GM19328 (cell line): ENCODE data around the gene SFMBT1.
"Not testable (repeated sequence)": the region's sequence is repeated elsewhere in the genome, so short reads cannot be mapped to it uniquely, and the experiment has no call there.

Experiments used
- ATAC-seq: cut with Tn5 transposase; IDR thresholded peaks from one replicate; pipeline ENCODE4 v1.9.1; 2021; ENCODE audit warnings: mild to moderate bottlenecking, moderate library complexity; ENCODE audit not compliant: unreplicated experiment

The SFMBT1 gene

GRCh38 chr3:53073553-53074365, 27.9 kb upstream of the SFMBT1 start:
- no peak for ATAC-seq

- ATAC-seq = peak; percentile 79
These were observed 27.0 kb upstream of the SFMBT1 start for GRCh38 chr3:53072653-53073552.

DNA sequence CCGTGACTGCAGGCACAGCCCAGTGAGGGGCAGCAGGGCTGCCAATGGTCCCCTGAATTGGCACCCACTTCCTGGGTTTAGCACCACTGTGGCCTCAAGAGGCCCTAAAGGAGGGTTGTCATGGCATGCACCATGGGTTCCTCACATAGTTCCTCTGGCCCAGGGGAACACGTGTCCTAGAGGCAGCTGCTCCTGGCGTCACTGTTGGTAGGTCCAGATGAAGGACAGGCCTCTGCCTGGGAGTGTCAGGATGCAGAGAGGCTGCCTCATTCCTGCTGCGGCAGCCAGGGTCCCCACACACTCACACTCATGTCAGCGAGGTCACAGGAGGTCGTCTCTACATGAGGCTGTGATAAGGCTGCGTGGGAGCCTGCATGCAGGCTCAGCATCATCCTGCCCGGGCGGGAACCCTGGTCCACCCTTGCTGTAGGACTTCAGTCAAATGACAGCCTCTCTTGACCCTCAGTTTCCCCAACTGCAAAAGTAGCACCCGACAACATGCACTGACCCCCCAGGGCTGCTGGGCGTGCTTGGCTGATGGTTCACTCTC, 26.1 kb upstream of the SFMBT1 start:
- ATAC-seq = no peak

DNA sequence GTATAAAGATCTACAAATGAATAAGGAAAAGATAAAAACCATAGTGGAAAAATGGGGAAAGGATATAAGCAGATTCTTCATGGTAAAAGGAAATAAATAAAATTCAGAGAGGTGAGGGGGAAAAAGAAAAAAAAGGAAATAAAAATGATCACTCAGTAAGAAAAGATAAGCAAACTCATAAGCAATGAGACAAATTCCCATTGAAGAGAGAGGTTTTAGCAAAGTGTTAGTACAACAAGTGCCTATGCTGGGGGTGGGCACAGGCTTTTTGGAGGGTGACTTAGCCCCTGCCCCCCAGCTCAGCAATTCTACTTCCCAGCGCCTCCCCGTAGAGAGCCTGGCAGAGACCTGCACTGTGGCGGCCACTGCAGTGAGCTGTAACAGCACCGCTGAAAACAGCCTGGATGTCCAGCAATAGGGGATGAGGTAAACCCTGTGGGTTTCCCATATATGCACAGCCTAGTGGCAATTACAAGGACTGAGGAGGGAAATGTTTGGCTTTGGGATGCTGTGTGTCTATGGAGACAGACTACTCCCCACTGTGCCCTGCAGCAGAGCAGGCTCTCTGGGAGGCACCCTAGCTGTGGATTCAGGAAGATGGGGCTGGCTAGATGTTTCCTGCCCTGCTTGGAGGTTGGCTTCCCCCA, 23.7 kb upstream of the SFMBT1 start:
- ATAC-seq = no peak

DNA sequence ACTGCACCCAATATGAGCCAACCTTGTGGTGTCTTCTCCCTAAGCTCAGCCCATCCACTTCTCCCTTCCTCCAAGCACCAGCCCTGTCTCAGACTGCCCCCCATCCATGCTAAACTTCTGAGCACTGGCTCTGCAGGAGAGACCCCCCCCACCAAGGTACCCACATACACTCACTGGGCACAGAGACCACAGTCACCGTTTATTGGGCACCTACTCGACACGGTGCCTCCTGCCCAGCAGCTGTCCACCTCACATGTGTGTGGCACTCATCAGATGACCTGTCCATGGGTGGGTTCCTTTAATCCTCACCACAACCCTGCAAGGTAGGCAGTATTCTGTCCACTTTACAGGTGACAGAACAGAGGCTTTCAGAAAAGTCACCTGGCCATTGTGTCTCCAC, 22.3 kb upstream of the SFMBT1 start:
- no peak for ATAC-seq

- ATAC-seq = no peak
These were observed 21.7 kb upstream of the SFMBT1 start for GRCh38 chr3:53067567-53067966.

GRCh38 chr3:53065841-53066480, 20.1 kb upstream of the SFMBT1 start:
- ATAC-seq = no peak

DNA sequence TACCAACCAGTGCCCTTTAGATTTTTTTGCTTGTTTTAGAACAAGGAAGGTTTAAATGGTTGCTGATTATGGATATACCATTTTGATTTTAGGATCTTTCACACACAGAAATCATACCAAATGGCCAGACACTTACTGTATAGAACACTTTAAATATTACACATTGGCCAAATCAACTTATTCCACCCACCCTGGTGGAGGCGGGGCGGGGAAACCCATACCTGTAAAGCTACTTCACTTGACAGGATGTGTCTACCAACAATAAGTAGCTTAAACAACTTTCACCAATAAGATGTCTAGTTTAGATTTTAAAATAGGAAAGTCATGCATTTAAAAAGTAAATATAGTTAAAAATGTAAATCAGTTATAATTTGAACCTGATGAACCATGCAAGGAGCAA, 17.0 kb upstream of the SFMBT1 start:
- ATAC-seq = no peak

DNA sequence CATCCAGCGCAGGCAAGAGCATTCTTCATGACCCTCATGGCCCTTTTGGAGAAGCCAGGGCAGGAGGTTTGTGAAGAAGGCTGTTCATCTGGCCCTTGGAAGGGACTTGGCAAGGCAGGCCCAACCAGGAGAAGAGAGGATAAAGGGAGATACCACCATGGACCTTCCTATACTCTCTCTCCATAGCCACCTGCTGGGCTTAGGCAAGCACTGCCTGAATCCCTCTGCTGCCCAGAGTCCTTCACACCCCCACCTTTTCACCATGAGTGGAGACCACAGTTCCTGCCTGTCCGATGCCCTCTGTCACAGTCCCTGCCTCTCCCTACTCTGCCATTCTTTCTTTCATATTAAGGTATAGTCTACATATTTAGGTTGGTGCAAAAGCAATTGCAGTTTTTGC, 10.6 kb upstream of the SFMBT1 start:
- no peak for ATAC-seq

DNA sequence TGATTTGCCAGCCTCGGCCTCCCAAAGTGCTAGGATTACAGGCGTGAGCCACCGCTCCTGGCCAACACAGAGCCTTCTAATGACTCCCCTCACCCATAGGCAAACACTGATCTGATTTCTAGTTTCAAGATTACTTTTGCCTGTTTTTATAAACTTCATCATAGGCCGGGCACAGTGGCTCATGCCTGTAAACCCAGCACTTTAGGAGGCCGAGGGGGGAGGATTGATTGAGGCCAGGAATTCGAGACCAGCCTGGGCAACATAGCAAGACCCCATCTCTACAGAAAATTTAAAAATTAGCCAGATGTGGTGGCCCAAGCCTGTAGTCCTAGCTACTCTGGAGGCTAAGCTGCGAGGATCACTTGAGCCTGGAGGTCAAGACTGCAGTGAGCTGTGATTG, 8.4 kb upstream of the SFMBT1 start:
- not testable (repeated sequence) for ATAC-seq

DNA sequence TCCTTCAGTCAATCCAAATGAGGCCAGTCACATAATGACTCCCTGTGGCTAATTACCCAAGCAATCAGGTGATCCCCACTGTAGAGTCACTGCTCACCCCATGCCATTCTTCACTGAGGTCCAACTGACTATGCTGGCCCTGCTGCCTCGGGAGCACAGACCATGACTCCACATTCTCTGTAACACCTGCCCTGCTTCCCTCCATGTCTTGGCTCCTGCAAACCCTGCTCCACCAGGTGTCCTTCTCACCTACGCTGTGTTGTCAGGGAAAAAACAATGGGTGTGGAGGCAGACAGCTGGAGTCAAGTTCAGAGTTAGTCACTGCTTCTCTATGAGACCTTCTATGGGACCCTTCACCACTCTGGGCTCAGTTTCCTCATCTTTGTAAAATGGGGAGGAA, 6.1 kb upstream of the SFMBT1 start:
- ATAC-seq = no peak

- ATAC-seq = no peak
These were observed 4.1 kb upstream of the SFMBT1 start for GRCh38 chr3:53049987-53050386.

- peak; percentile 22 for ATAC-seq
These were observed 598 bp upstream of the SFMBT1 start for GRCh38 chr3:53046171-53047170.

- ATAC-seq = peak; percentile 46
These were observed 959 bp downstream of the SFMBT1 start for GRCh38 chr3:53044711-53045517.

- ATAC-seq = no peak
These were observed 1.5 kb downstream of the SFMBT1 start for GRCh38 chr3:53044371-53044710.

DNA sequence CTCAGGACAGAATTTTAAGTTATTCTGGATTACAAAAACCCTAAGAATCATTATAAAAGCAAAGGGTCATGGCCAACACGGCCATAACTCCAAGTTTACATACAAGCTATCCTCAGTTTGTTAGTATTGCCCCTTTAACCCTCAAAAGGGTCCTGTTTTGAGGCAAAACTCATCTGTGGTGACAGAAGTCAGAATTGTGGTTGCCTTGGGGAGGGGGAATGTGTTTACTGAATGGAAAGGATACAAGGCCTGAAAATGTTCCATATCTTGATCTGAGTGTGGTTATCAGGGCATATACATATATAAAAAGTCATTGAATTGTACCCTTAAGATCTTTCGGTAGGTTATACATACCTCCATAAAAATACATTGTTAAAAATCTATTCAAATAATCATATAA, 2.1 kb downstream of the SFMBT1 start:
- no peak for ATAC-seq

- no peak for ATAC-seq
These were observed 3.2 kb downstream of the SFMBT1 start for GRCh38 chr3:53042651-53043050.

GRCh38 chr3:53040351-53040820, 5.5 kb downstream of the SFMBT1 start:
- no peak for ATAC-seq

DNA sequence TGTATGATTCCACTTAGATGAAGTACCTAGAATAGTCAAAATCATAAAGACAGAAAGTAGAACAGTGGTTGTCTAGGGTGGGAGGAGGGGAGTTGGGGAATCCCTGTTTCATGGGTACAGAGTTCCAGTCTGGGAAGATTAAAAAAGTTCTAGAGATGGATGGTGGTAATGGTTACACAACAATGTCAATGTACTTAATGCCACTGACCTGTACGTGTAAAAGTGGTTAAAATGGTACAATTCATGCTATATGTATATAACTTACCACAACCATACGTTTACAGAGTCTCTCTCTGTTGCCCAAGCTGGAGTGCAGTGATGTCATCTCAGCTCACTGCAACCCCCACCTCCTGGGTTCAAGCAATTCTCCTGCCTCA, 6.5 kb downstream of the SFMBT1 start:
- ATAC-seq = no peak
